Chondrocyte (in vitro differentiated cells): ENCODE results near the gene MCC. TPM values are rescaled to one million over a fixed set of nuclear protein-coding genes. Genes with fewer than 3 reads are reported as not detected.

Experiments
- DNase-seq: peaks from one replicate; pipeline ENCODE4 v3.0.0; 2021; ENCODE audit warnings: mixed read lengths, low spot score
- H3K27ac Mint-ChIP-seq: one replicate; pipeline ENCODE4 v1.8.0; 2021; ENCODE audit warnings: mild to moderate bottlenecking, moderate library complexity, mixed read lengths; ENCODE audit not compliant: unreplicated experiment
- H3K27me3 Mint-ChIP-seq: 2 replicates; pipeline ENCODE4 v1.8.0; 2021; ENCODE audit warnings: low read depth, mixed read lengths
- H3K36me3 Mint-ChIP-seq: 2 replicates; pipeline ENCODE4 v1.8.0; 2021; ENCODE audit warnings: low read depth, mixed read lengths
- H3K4me1 Mint-ChIP-seq: 2 replicates; pipeline ENCODE4 v1.8.0; 2021; ENCODE audit warnings: low read depth, mild to moderate bottlenecking, mixed read lengths
- H3K4me3 Mint-ChIP-seq: one replicate; pipeline ENCODE4 v1.8.0; 2021; ENCODE audit warnings: mild to moderate bottlenecking, moderate library complexity, mixed read lengths; ENCODE audit not compliant: unreplicated experiment
- H3K9me3 Mint-ChIP-seq: 2 replicates; pipeline ENCODE4 v1.8.0; 2021; ENCODE audit warnings: low read depth, mixed read lengths
- total RNA-seq: library from RNA; stranded (reverse); gene quantifications from 3 replicates; pipeline ENCODE4 v1.2.1, GENCODE V29; 2021
- TF ChIP-seq, protein P1 (sequence below): fragments of 200-600 bp; sonication (generic); IDR thresholded peaks from 2 replicates; pipeline ENCODE4 v1.5.0; 2021; ENCODE audit warnings: antibody characterized with exemption, mild to moderate bottlenecking, moderate library complexity

MCC gene
- total RNA-seq, 1 donor from 2014 or later = 15.0 TPM

DNA sequence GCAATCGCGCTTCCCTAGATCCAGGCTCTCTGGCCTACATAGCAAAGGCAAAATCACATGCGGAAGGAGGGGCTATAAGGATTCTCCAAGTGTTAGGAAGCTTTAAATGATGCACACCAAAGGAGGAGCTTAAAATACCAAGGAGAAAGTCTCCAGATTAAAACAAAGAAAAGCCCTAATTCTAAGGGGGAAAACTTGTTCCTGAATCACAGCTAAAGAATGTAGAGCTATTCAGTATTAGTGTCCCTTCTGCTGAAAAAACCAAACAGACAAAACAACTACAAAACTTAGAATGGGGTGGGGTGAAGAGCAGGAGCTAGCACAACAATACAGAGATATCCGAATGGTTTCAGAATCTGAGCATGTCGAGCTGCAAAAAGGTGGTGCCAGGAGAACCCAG, 297.9 kb downstream of the MCC start:
- H3K27ac Mint-ChIP-seq = no peak overlapping the region
- no peak for DNase-seq
- H3K4me3 Mint-ChIP-seq = no peak overlapping the region
- TF ChIP-seq, protein P1, sequence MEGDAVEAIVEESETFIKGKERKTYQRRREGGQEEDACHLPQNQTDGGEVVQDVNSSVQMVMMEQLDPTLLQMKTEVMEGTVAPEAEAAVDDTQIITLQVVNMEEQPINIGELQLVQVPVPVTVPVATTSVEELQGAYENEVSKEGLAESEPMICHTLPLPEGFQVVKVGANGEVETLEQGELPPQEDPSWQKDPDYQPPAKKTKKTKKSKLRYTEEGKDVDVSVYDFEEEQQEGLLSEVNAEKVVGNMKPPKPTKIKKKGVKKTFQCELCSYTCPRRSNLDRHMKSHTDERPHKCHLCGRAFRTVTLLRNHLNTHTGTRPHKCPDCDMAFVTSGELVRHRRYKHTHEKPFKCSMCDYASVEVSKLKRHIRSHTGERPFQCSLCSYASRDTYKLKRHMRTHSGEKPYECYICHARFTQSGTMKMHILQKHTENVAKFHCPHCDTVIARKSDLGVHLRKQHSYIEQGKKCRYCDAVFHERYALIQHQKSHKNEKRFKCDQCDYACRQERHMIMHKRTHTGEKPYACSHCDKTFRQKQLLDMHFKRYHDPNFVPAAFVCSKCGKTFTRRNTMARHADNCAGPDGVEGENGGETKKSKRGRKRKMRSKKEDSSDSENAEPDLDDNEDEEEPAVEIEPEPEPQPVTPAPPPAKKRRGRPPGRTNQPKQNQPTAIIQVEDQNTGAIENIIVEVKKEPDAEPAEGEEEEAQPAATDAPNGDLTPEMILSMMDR = no peak
- peaks cover 6% of the 10 kb centered on the region for H3K4me1 Mint-ChIP-seq
- H3K9me3 Mint-ChIP-seq = peaks cover 8% of the 10 kb centered on the region
- H3K36me3 Mint-ChIP-seq = peaks cover 5% of the 10 kb centered on the region
- H3K27me3 Mint-ChIP-seq = no peaks in the 10 kb centered on the region

GRCh38 chr5:113189291-113189690, 299.0 kb downstream of the MCC start:
- no peak for DNase-seq
- Mint-ChIP-seq H3K27ac (no peak overlapping the region), H3K4me3 (no peak overlapping the region), H3K9me3 (peaks cover 8% of the 10 kb centered on the region), H3K27me3 (no peaks in the 10 kb centered on the region), H3K36me3 (peaks cover 3% of the 10 kb centered on the region), H3K4me1 (peaks cover 6% of the 10 kb centered on the region)
- TF ChIP-seq, protein P1 = no peak

DNA sequence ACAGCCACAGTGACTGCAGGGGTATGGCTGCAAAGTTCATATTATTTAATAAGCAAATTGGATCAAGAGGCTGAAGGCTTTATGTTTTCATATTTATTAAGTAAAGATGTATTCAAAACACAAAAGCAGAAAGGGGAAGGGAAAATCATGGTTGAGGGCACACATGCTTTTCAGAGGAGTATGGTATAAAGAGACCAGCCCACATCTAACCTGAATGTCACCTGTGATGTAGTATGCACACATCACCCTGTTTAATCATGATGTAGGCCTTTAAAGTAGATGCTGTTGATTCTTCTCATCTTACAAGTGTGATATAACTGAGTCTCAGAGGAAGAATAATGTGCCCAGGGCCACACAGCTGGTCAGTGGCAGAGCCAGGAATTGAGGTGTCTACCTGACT, 299.8 kb downstream of the MCC start:
- peaks cover 3% of the 10 kb centered on the region for H3K36me3 Mint-ChIP-seq
- no peak overlapping the region for H3K4me3 Mint-ChIP-seq
- DNase-seq = no peak
- H3K27me3 Mint-ChIP-seq = no peaks in the 10 kb centered on the region
- H3K4me1 Mint-ChIP-seq = peaks cover 6% of the 10 kb centered on the region
- H3K9me3 Mint-ChIP-seq = peaks cover 7% of the 10 kb centered on the region
- TF ChIP-seq, protein P1 = no peak
- no peak overlapping the region for H3K27ac Mint-ChIP-seq

GRCh38 chr5:113187906-113188305, 300.3 kb downstream of the MCC start:
- Mint-ChIP-seq H3K27ac (no peak overlapping the region), H3K27me3 (no peaks in the 10 kb centered on the region), H3K9me3 (peaks cover 2% of the 10 kb centered on the region), H3K36me3 (peaks cover under 1% of the 10 kb centered on the region), H3K4me3 (no peak overlapping the region), H3K4me1 (peaks cover 6% of the 10 kb centered on the region)
- TF ChIP-seq, protein P1 = no peak
- no peak for DNase-seq

GRCh38 chr5:113186061-113186460, 302.2 kb downstream of the MCC start:
- TF ChIP-seq, protein P1 = no peak
- peaks cover 6% of the 10 kb centered on the region for H3K4me1 Mint-ChIP-seq
- H3K4me3 Mint-ChIP-seq = no peak overlapping the region

More at GRCh38 chr5:113186061-113186460, 302.2 kb downstream of the MCC start:
- Mint-ChIP-seq H3K27ac (no peak overlapping the region), H3K9me3 (no peaks in the 10 kb centered on the region), H3K36me3 (no peaks in the 10 kb centered on the region), H3K27me3 (no peaks in the 10 kb centered on the region)
- no peak for DNase-seq
